Mesothelial cell of epicardium (in vitro differentiated cells): ENCODE measurements around the gene ADGRG2. TPM values are rescaled to one million over a fixed set of nuclear protein-coding genes. Genes with fewer than 3 reads are reported as not detected.

Experiments used
- DNase-seq, 2 experiments: peaks; one replicate each; pipeline ENCODE4 v3.0.0; 2021; ENCODE audit warnings: low spot score in 2 of 2; ENCODE audit not compliant: unreplicated experiment in 2 of 2
- H3K27ac Mint-ChIP-seq: 2 replicates; pipeline ENCODE4 v1.8.0; 2021; ENCODE audit warnings: mixed read lengths
- H3K27me3 Mint-ChIP-seq: 2 replicates; pipeline ENCODE4 v1.8.0; 2021; ENCODE audit warnings: low read depth, mixed read lengths
- H3K36me3 Mint-ChIP-seq: 2 replicates; pipeline ENCODE4 v1.8.0; 2021; ENCODE audit warnings: mixed read lengths
- H3K4me1 Mint-ChIP-seq: 2 replicates; pipeline ENCODE4 v1.8.0; 2021; ENCODE audit warnings: mixed read lengths
- H3K4me3 Mint-ChIP-seq: 2 replicates; pipeline ENCODE4 v1.8.0; 2021; ENCODE audit warnings: mild to moderate bottlenecking, moderate library complexity, mixed read lengths
- H3K9me3 Mint-ChIP-seq: 2 replicates; pipeline ENCODE4 v1.8.0; 2021; ENCODE audit warnings: mixed read lengths
- total RNA-seq: library from RNA; stranded (reverse); gene quantifications from 3 replicates; pipeline ENCODE4 v1.2.1, GENCODE V29; 2021
- TF ChIP-seq, protein P1 (sequence below): fragments of 200-600 bp; sonication (generic); IDR thresholded peaks from one replicate; pipeline ENCODE4 v1.5.0; 2021; ENCODE audit warnings: antibody characterized with exemption; ENCODE audit not compliant: unreplicated experiment

ADGRG2 gene
- total RNA-seq, 1 donor from 2014 or later: 0.98 TPM

DNA sequence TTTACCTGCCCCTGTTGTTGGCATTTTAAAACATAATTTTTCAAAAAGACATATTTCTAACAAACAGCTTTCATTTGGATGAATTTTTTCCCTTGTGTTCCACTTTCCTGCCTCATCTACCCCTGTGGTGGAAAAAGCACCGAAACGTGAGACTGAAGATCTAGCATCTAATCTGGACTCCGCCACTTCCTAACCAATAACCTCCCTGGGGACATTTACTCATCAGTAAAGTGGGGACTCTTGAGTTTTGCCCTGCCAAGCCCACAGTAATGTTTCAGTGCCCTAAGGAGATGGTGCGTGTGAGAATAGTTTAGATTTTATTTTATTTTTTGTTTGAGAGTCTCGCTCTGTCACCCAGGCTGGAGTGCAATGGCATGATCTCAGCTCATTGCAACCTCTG, 56.7 kb downstream of the ADGRG2 start:
- H3K4me3 Mint-ChIP-seq: no peak overlapping the region
- peaks cover 1% of the 10 kb centered on the region for H3K36me3 Mint-ChIP-seq
- peaks cover 29% of the 10 kb centered on the region for H3K9me3 Mint-ChIP-seq
- no peak overlapping the region for H3K27ac Mint-ChIP-seq
- TF ChIP-seq, protein P1, sequence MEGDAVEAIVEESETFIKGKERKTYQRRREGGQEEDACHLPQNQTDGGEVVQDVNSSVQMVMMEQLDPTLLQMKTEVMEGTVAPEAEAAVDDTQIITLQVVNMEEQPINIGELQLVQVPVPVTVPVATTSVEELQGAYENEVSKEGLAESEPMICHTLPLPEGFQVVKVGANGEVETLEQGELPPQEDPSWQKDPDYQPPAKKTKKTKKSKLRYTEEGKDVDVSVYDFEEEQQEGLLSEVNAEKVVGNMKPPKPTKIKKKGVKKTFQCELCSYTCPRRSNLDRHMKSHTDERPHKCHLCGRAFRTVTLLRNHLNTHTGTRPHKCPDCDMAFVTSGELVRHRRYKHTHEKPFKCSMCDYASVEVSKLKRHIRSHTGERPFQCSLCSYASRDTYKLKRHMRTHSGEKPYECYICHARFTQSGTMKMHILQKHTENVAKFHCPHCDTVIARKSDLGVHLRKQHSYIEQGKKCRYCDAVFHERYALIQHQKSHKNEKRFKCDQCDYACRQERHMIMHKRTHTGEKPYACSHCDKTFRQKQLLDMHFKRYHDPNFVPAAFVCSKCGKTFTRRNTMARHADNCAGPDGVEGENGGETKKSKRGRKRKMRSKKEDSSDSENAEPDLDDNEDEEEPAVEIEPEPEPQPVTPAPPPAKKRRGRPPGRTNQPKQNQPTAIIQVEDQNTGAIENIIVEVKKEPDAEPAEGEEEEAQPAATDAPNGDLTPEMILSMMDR: no peak
- H3K4me1 Mint-ChIP-seq: no peaks in the 10 kb centered on the region
- DNase-seq: no peak
- H3K27me3 Mint-ChIP-seq: no peaks in the 10 kb centered on the region

DNA sequence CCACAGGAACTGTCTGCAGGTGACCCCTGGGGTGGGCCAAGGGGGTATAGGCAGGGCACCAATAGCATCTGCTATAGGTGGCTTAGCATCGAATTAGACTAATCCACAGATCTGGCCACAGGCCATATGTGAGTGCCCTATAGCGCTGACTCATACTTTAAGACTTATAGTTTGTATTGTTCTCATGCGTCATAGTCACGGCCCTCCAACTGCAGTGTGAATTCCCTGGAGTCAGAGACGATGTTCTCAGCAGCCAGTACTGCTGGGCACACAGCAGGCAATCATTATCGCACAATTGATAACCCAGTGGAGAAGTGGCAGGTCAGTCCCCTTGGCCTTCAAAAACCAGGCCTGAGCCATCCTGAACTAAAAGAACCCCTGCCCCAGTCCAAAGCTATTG, 58.1 kb downstream of the ADGRG2 start:
- DNase-seq: no peak
- Mint-ChIP-seq H3K27ac (no peak overlapping the region), H3K9me3 (peaks cover 23% of the 10 kb centered on the region), H3K4me3 (no peak overlapping the region), H3K4me1 (no peaks in the 10 kb centered on the region), H3K27me3 (no peaks in the 10 kb centered on the region), H3K36me3 (peaks cover 1% of the 10 kb centered on the region)
- TF ChIP-seq, protein P1: no peak

DNA sequence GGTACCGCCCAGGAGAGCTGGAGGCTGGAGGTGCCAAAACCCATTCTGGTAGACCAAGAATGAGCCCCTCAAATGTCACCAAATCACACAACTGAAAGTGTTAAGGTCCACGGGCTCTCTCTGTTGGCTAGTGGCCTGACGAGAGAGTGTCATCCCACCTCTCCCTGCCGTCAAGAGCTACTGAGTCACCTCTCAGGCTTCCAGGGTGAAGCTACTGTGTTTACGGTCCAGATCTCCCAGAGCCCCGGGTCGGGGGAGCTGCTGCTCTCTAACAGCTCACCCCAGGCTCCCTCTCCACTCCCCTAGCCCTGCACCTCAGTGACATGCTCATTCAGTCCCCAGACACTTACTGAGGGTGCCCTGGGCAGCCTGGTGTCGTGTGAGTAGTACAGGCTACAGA, 59.2 kb downstream of the ADGRG2 start:
- peaks cover 23% of the 10 kb centered on the region for H3K9me3 Mint-ChIP-seq

DNA sequence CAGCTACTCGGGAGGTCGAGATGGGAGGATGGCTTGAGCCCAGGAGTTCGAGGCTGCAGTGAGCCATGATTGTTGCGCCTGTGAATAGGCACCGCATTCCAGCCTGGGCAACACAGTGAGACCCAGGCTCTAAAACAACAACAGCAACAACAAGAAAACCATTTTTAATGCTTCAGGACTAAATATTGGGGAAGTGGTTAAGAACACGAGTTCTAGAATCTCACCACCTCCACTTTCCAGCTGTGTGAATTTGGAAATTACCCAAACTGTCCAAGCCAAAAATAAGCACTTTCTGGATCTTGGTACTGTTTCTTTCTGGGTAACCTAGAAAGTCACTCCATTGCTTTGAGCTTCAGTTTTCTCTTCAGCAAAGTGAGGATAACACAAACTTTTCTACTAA, 63.2 kb downstream of the ADGRG2 start:
- peaks cover 1% of the 10 kb centered on the region for H3K36me3 Mint-ChIP-seq
- H3K9me3 Mint-ChIP-seq: peaks cover 27% of the 10 kb centered on the region
- no peaks in the 10 kb centered on the region for H3K27me3 Mint-ChIP-seq
- no peak overlapping the region for H3K4me3 Mint-ChIP-seq
- TF ChIP-seq, protein P1: no peak
- no peak overlapping the region for H3K27ac Mint-ChIP-seq
- peaks cover 2% of the 10 kb centered on the region for H3K4me1 Mint-ChIP-seq
- DNase-seq: no peak

More for the DNA sequence above, 59.2 kb downstream of the ADGRG2 start:
- peaks cover 1% of the 10 kb centered on the region for H3K36me3 Mint-ChIP-seq
- TF ChIP-seq, protein P1: no peak
- no peak overlapping the region for H3K4me3 Mint-ChIP-seq
- H3K27ac Mint-ChIP-seq: no peak overlapping the region
- H3K4me1 Mint-ChIP-seq: peaks cover 2% of the 10 kb centered on the region
- no peaks in the 10 kb centered on the region for H3K27me3 Mint-ChIP-seq
- no peak for DNase-seq

DNA sequence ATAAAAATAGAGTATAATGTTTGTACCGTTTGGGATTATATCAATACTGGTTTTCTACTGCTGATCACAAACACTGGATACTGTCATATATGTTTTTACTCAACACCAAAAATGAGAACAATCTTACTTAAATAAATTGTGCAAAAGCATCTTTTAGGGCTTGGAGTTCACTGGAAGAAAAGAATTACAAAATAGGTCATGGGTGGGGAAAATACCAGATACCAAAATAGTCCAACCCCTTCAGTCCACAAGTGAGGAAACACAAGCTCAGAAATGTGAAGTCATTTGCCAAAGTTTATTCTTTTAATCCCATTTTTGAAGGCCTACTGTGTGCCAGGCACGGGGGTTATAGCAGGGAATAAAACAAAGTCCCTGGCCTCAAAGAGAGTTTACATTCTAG, 64.4 kb downstream of the ADGRG2 start:
- Mint-ChIP-seq H3K4me3 (no peak overlapping the region), H3K9me3 (peaks cover 26% of the 10 kb centered on the region), H3K4me1 (peaks cover 2% of the 10 kb centered on the region), H3K27me3 (no peaks in the 10 kb centered on the region), H3K27ac (no peak overlapping the region), H3K36me3 (no peaks in the 10 kb centered on the region)
- DNase-seq: no peak
- TF ChIP-seq, protein P1: no peak

DNA sequence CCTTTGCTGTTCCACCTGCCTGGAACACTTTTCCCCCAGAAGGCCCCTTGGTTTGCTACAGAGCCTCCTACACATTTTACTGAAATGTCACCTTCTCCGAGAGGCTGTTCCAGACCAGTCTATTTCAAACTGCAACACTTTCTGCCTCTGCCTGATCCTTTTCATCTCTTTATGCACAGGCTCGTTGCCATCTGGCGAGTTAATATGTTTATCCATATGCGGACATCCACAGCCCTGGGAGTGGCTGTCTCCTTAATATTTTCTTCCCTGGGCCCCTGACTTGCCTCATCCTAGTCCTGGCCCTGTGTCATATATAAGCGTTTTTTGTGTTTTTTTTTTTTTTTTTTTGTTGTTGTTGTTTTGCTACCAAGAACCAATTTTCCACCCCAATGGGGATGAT, 73.2 kb downstream of the ADGRG2 start:
- no peak for DNase-seq
- TF ChIP-seq, protein P1: no peak
- peaks cover 2% of the 10 kb centered on the region for H3K36me3 Mint-ChIP-seq
- no peak overlapping the region for H3K27ac Mint-ChIP-seq
- H3K4me1 Mint-ChIP-seq: no peaks in the 10 kb centered on the region
- peaks cover 35% of the 10 kb centered on the region for H3K9me3 Mint-ChIP-seq
- H3K27me3 Mint-ChIP-seq: no peaks in the 10 kb centered on the region
- no peak overlapping the region for H3K4me3 Mint-ChIP-seq
